GM21576 (cell line): Measurements from ENCODE around the gene CRACR2A.

Experiments
- ATAC-seq: cut with Tn5 transposase; IDR thresholded peaks from one replicate; pipeline ENCODE4 v1.9.1; 2021; ENCODE audit warnings: mild to moderate bottlenecking, moderate library complexity; ENCODE audit not compliant: unreplicated experiment

Gene CRACR2A

GRCh38 chr12:3725388-3726115, 27.4 kb downstream of the CRACR2A start:
- ATAC-seq = no peak

- ATAC-seq = no peak
Observed at GRCh38 chr12:3723916-3724805, 28.7 kb downstream of the CRACR2A start.

- ATAC-seq = no peak
Observed at GRCh38 chr12:3722368-3722767, 30.5 kb downstream of the CRACR2A start.

- ATAC-seq = no peak
Observed at GRCh38 chr12:3720772-3721171, 32.1 kb downstream of the CRACR2A start.

GRCh38 chr12:3718100-3718499, 34.8 kb downstream of the CRACR2A start:
- no peak for ATAC-seq

- no peak for ATAC-seq
Observed at GRCh38 chr12:3717283-3717898, 35.5 kb downstream of the CRACR2A start.

- no peak for ATAC-seq
Observed at GRCh38 chr12:3715999-3716398, 36.9 kb downstream of the CRACR2A start.

- ATAC-seq = no peak
Observed at GRCh38 chr12:3713947-3714346, 39.0 kb downstream of the CRACR2A start.

GRCh38 chr12:3713483-3713882, 39.4 kb downstream of the CRACR2A start:
- no peak for ATAC-seq

- ATAC-seq = no peak
Observed at GRCh38 chr12:3712209-3712992, 40.5 kb downstream of the CRACR2A start.

- no peak for ATAC-seq
Observed at GRCh38 chr12:3705354-3705675, 47.6 kb downstream of the CRACR2A start.

- no peak for ATAC-seq
Observed at GRCh38 chr12:3704512-3705353, 48.2 kb downstream of the CRACR2A start.

GRCh38 chr12:3700861-3701260, 52.0 kb downstream of the CRACR2A start:
- no peak for ATAC-seq

- no peak for ATAC-seq
Observed at GRCh38 chr12:3698218-3698974, 54.5 kb downstream of the CRACR2A start.

GRCh38 chr12:3697311-3697870, 55.5 kb downstream of the CRACR2A start:
- ATAC-seq = no peak

- no peak for ATAC-seq
Observed at GRCh38 chr12:3694673-3695072, 58.2 kb downstream of the CRACR2A start.

GRCh38 chr12:3692616-3693365, 60.1 kb downstream of the CRACR2A start:
- ATAC-seq = no peak

GRCh38 chr12:3686463-3686862, 66.4 kb downstream of the CRACR2A start:
- no peak for ATAC-seq
